Fibroblast of skin of scalp (primary cell): ENCODE measurements around the gene CCT5. TPM values are rescaled to one million over a fixed set of nuclear protein-coding genes. Genes with fewer than 3 reads are reported as not detected.

Source experiments
- DNase-seq: peaks from one replicate; pipeline ENCODE4 v3.0.0-alpha.2; 2013
- polyA plus RNA-seq, 2 experiments: library from polyadenylated mRNA; unstranded; fragments of 120-200 nt; gene quantifications; one replicate each; pipeline ENCODE4 v1.2.1, GENCODE V29; 2013; ENCODE audit not compliant: insufficient read length in 2 of 2

The CCT5 gene
- 322 TPM for polyA plus RNA-seq (2013, experiment 1 of 2; ENCODE audit: insufficient read length)
- polyA plus RNA-seq (2013, experiment 2 of 2; ENCODE audit: insufficient read length) = 316 TPM

- peak; percentile 99 for DNase-seq
Measured at GRCh38 chr5:10249948-10250805, at the start of gene CCT5. TSS of gene CCT5 (plus strand) at chr5:10250280. CDS start at chr5:10250341, 61 bp downstream.

GRCh38 chr5:10201223-10201868, 48.7 kb upstream of the CCT5 start:
- no peak for DNase-seq

- DNase-seq = no peak
Measured at GRCh38 chr5:10202089-10202910, 47.8 kb upstream of the CCT5 start.

GRCh38 chr5:10209004-10209403, 41.1 kb upstream of the CCT5 start:
- no peak for DNase-seq

GRCh38 chr5:10213316-10213715, 36.8 kb upstream of the CCT5 start:
- DNase-seq = no peak

DNA sequence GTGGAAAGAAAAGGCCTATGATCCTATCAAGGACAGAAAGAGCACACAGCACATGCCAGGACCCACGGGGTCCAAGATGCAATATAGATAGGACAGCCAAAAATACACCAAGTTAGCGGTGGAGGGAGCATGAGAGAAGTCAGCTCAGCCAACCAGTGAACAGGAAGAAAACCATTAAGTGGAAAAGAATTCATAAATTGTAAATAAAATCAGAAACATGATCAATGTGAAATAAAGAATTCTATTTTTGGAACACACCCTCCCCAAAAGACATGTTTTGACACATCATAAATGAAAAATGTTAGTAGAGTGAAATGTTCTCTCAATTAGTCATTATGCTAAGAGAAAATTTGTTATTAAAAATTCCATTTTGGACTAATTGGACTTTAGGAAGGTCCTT, 36.0 kb upstream of the CCT5 start:
- DNase-seq = peak; percentile 62

GRCh38 chr5:10215366-10215765, 34.7 kb upstream of the CCT5 start:
- no peak for DNase-seq

DNA sequence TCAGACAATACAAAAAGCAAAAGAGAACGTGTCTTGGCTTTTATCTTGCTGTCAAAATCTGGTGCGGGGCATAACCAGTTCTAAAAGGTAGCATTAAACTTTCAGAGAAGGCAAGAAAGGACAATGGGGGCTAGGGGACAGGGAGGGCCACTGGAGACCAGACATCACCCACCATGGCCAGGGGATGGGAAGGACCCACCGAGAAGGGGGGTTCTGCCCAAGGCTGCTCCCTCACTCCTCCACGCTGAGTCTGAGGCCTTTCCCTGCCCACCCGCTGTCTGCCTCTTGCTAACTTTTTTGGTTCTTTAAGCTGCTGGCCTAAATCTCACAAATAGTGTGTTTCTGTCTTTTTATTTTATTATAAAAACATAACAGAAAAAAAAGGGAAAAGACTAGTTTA, 34.0 kb upstream of the CCT5 start:
- DNase-seq = no peak

DNA sequence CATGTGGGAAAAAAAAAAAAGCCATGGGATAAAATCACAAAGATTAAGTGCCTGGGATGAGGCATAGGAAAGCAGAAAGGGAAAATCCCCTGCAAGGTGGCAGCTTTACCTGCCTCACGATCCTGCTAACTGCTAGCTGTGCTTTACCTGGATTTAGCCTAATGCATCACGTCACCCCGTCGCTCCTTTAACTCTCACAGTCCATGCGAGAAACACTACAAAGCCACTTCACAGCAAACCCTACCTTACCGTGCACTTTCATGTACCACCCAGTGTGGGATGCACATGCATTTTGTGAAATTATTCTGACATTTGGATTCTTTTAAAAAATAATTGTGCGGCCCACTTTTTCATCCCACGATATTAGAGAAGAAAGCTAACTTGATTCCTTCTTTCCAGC, 31.4 kb upstream of the CCT5 start:
- no peak for DNase-seq

GRCh38 chr5:10219068-10219467, 31.0 kb upstream of the CCT5 start:
- DNase-seq = no peak

GRCh38 chr5:10220248-10220647, 29.8 kb upstream of the CCT5 start:
- DNase-seq = no peak

DNA sequence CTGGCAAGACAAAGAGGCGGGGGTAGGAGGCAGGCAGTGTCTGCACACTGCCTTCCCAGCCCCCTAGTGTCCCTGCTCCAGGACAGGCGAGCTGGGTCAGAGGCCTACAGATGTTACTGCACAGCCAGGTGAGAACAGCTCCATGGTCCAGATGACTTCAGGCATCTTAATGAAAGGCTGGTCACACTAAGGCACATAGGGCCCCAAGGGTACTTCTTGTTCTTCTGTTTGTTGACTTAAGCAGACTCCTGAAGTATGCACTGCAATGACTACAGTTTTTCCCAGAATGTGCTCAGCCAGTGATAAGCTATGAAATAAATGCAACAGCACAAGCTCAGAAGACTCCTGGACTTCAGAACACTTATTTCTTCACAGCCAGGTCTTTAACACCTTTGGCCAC, 27.8 kb upstream of the CCT5 start:
- no peak for DNase-seq

- peak; percentile 57 for DNase-seq
Measured at GRCh38 chr5:10227379-10227778, 22.7 kb upstream of the CCT5 start.

GRCh38 chr5:10228288-10228687, 21.8 kb upstream of the CCT5 start:
- no peak for DNase-seq

DNA sequence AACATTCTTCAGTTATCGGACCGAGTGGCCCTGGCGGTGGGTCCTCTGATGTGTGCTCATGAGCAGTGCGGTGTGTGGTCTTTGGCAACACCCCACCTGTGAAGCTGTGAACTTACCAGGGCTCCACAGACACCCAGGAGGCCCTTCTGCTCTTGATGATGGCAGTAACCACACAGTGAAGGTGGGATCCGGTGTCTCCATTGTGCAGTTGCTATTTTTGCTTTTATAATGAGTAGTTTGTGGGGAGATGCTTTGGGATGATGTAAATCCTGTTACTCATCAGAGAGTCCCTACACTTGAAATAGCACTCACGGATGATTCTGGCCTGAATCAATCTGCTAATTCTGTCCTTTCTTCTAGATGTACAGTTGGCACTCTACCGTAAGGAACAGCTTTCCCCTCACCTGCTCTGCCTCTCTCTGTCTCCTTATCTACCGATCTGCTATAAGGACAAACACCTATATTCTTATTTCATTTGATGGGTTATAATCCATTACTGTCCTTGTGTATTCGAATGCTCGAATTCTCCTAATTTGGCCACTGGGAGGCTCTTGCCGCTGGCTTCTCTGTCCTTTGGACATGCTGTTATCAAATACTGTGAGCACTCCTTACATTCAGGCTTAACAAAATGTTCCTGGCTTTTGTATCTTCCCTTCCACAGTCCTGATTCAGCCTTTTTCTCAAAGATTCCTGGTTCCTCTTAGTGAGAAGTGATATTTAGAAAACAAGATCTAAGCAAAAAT, 20.6 kb upstream of the CCT5 start:
- peak; percentile 80 for DNase-seq

DNA sequence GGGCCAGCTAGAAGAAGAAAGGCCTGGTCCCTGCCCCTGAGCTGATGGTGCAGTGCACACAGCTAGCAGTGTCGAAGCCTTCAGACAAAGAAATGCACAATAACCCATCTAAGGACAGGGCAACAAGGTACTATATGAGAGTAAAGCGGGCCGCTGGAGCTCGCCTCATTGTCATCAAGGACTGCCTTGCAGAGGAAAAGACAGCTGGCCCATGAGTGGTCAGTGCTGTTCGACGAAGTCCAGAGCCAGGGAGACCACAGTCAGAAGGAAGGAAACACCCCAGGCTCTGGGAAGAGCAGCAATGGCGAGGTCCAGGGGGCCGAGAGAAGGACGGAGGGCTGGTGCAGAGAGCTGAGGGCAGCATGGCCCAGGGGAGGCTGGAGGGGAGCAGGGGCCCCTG, 17.7 kb upstream of the CCT5 start:
- no peak for DNase-seq

GRCh38 chr5:10233011-10233410, 17.1 kb upstream of the CCT5 start:
- DNase-seq = no peak

DNA sequence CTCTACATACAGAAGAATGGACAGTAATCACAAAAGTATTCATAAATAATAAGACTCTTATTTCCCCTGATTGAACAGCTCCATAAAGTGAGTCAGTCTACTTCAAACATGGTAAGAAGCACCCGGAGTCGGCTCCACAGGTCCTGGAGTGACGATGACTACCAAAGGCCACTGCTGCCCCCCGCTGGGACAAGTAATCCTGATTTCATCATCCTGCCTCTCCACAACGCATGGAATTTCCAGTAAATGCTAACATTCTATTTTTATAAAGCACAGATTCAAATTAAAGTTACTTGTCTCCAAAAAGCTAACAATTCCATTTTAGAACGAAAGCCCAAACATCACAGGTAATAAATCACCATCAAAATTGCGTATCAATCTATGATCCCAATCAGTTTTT, 16.6 kb upstream of the CCT5 start:
- peak; percentile 98 for DNase-seq

DNA sequence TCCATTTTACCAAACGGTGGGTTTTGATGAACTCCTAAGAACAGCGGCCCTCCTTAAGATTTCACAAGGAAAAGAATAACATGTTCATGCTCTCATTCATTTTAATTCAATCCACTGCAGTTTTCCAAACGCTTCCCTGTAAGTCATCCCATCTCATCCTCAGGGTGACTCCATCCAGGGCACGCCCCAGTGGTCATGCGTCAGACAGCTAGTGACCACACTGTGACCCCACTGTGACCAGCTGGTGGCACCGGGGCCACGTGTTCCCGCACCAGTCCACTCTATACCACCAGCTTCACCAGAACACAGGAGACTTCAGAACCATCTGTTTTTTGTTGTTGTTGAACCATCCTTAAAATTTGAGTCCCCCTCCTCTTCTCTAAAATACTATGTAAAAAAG, 14.7 kb upstream of the CCT5 start:
- no peak for DNase-seq

- DNase-seq = no peak
Measured at GRCh38 chr5:10243660-10244240, 6.3 kb upstream of the CCT5 start.

DNA sequence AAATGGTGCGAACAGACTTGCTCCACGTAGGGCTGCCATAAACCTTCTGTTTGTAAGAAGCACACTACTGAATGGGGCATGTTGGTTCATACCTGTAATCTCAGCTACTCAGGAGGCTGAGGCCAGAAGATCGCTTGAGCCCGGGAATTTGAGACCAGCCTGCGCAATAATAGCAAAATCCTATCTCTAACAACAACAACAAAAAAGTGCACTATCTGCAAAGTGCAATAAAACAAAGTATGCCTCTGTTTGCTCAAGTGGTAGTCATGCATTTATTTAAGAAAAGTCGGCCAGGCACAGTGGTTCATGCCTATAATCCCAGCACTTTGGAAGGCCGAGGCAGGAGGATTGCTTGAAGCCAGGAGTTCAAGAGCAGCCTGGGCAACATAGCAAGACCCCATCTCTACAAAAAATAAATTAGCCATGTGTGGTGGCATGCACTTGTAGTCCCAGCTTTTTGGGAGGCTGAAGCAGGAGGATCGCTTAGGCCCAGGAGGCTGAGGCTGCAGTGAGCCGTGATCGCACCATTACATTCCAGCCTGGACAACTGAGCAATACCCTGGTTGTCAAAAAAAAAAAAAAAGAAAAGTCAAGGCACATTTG, 5.6 kb upstream of the CCT5 start:
- DNase-seq = no peak

DNA sequence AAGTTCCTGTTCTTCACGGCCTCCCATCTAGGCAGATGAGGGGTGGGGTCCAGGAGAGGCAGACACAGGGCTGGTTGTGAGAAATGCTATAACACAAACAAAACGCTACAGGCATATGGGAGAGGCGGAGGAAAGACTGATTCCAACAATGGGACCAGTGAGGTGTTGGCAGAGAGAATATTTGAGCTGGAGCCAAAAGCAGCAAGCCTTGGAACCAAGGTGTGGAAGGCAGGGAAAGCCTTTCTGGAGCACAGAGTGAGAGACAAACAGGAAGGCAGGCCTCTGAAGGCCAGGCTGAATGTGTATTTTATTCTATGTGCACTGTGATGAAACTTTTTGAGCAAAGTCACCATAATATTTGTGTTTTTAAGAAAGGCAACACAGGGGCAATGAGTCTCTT, 3.3 kb upstream of the CCT5 start:
- no peak for DNase-seq
